Activated T-cell treated with anti-CD3 and anti-CD28 coated beads, Interleukin-2, amount 50 U/mL, for 72 hours (primary cell): ENCODE measurements around the gene FOXP1. TPM values are rescaled to one million over a fixed set of nuclear protein-coding genes. Genes with fewer than 3 reads are reported as not detected.

Experiments used
- ATAC-seq, 2 donors: fragments of 150-1000 bp; cut with Tn5 transposase; replicated peaks in 1 of 2; 2 replicates each; pipeline ENCODE4 v1.10.0; 2021; ENCODE audit warnings: moderate library complexity in 2 of 2, mild to moderate bottlenecking in 1 of 2
- DNase-seq, 2 donors: peaks; one replicate each; pipeline ENCODE4 v3.0.0; 2021 to 2022; ENCODE audit warnings: mixed read lengths in 1 of 2
- H3K27ac Mint-ChIP-seq: one replicate; pipeline ENCODE4 v1.8.0; 2022; ENCODE audit warnings: mild to moderate bottlenecking, moderate library complexity, mixed read lengths
- H3K27me3 Mint-ChIP-seq: one replicate; pipeline ENCODE4 v1.8.0; 2022; ENCODE audit warnings: low read depth, mixed read lengths
- H3K36me3 Mint-ChIP-seq, 2 donors: one replicate each; pipeline ENCODE4 v1.8.0; 2022; ENCODE audit warnings: mixed read lengths in 2 of 2, mild to moderate bottlenecking in 1 of 2; ENCODE audit not compliant: insufficient read depth in 2 of 2
- H3K4me1 Mint-ChIP-seq: one replicate; pipeline ENCODE4 v1.8.0; 2022; ENCODE audit warnings: low read depth, mixed read lengths
- H3K4me3 Mint-ChIP-seq, 2 donors: one replicate each; pipeline ENCODE4 v1.8.0; 2022; ENCODE audit warnings: mild to moderate bottlenecking in 2 of 2, mixed read lengths in 2 of 2, moderate library complexity in 2 of 2
- H3K9me3 Mint-ChIP-seq, 2 donors: one replicate each; pipeline ENCODE4 v1.8.0; 2022; ENCODE audit warnings: mixed read lengths in 2 of 2
- total RNA-seq, 2 donors: library from RNA; stranded (reverse); gene quantifications; one replicate each; pipeline ENCODE4 v1.2.3, GENCODE V29; 2022

Gene FOXP1
- total RNA-seq, 2 donors from 2014 or later: 124 to 156 TPM

DNA sequence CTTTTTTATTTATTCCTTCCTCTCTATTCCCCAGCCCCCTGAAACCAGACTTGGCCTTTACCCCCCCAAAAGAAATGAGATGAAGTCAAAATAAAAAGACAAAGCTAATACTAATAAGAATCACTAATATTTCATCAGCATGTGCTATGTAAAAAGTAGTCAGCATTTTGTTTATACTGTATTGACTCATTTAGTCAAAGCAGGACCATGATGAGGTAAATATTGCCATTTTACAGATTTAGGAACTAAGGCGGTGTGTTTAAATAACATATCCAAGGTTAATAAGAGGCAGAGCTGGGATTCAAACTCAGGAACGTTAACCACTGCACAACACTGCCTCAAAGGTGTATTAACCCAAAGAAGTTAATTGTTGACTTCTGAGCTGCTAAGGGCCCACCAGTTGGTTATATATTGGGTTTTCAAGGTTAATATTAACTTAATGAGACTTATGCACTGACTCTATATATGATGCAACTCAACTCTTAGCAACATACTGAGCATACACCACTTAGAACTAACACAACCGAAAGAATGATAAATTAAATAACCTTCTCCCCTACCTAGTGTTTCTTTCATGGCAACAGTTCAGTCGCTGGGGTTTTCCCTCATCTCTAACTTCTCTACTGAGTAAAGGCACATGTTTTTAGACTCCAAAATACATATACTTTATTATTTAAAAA is 34.7 kb downstream of the FOXP1 start:
- H3K27ac Mint-ChIP-seq: no peak overlapping the region
- H3K27me3 Mint-ChIP-seq: no peaks in the 10 kb centered on the region
- ATAC-seq: peak in 1 of 2 donors; percentile 44
- DNase-seq: no peak
- no peak overlapping the region for H3K4me3 Mint-ChIP-seq
- H3K36me3 Mint-ChIP-seq: no peaks in the 10 kb centered on the region
- H3K4me1 Mint-ChIP-seq: peaks cover 14% of the 10 kb centered on the region
- H3K9me3 Mint-ChIP-seq: no peaks in the 10 kb centered on the region

DNA sequence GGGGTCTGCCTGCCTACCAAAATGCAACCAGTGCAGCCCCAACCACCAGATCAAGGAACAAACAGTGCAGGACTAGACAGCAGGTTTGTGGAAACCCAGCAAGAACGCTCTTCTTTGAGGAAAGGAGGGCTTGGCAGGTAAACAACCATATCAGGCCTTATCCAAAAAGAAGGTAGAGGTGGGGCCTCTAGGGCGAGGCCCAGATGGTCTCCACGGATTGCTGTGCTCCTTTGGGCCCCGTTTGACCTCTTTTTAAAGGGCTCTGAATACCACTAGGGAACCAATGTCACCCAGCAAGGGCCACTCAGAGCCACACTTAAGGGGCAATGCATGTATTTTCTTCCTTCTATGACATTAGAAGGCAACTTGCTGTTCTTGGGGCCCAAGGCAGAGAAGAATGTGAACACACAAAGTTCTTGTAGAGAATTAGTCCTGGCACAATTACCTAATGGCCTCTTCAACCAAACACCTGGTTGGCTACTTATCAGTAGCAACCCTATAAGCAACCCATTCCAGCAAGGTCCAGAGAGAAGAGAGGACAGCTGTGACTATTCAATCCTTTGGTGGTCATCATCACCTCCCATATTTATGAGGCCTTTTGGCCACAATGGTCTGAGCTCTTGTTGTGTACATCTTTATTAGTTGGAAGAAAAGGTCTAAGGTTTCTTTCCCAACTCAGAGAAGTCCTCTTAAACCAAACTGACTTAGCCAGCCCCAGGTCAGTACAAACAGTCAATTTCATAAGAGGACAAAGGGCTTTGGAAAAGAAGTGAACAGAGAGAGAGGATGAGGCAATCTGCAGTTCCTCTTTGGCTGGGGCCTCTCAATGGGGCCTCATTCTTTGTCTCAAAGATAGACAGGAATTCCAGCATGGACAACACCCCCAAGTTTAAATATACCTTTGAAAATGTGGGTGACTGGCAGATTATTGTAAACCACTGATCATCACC is 36.0 kb downstream of the FOXP1 start:
- no peak for ATAC-seq
- no peaks in the 10 kb centered on the region for H3K27me3 Mint-ChIP-seq
- H3K4me3 Mint-ChIP-seq: no peak overlapping the region
- H3K4me1 Mint-ChIP-seq: peaks cover 27% of the 10 kb centered on the region
- no peak overlapping the region for H3K27ac Mint-ChIP-seq
- no peaks in the 10 kb centered on the region for H3K36me3 Mint-ChIP-seq
- H3K9me3 Mint-ChIP-seq: no peaks in the 10 kb centered on the region
- no peak for DNase-seq

DNA sequence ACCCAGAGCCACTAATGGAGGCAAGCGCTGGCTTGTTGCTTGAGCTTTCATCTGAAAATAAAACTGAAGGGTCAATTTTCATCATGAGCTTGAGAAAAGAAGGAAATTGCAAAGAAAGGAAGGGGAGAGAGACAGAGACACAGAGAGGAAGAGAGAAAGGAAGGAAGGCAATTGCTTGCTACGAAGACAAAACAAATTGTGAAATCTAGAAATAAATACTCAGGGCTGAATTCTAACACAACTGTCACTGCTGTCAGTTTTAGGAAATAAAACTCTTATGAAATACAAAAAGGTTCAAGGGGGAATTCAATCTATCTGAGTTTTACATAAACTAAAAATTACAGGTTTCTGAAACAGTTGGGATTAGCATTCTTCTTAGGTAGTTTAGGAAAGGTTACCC is 36.7 kb downstream of the FOXP1 start:
- Mint-ChIP-seq H3K4me1 (peaks cover 31% of the 10 kb centered on the region), H3K4me3 (no peak overlapping the region), H3K9me3 (no peaks in the 10 kb centered on the region), H3K36me3 (no peaks in the 10 kb centered on the region), H3K27ac (no peak overlapping the region), H3K27me3 (peaks cover 5% of the 10 kb centered on the region)
- ATAC-seq (no peak), DNase-seq (no peak)

DNA sequence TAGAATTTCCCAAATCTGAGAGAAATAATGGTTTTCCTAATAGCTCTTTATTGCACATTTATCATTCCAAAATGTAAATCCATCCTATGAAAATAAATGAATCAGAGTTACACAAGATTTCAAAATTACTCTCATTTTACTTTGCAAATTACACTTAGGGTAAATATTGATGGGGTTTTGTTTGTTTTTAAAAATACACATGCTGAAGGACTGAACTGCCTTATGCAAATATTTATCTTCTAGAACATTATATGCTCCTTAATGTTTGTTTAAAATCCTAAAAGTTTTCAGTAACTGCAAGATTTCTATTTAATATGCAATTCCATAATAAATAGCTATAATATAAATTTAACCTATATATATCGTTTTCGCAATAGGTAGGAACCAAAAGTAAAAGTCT is 38.2 kb downstream of the FOXP1 start:
- H3K27me3 Mint-ChIP-seq: peaks cover 14% of the 10 kb centered on the region
- H3K27ac Mint-ChIP-seq: no peak overlapping the region
- no peak for ATAC-seq
- H3K9me3 Mint-ChIP-seq: no peaks in the 10 kb centered on the region
- H3K4me1 Mint-ChIP-seq: peaks cover 37% of the 10 kb centered on the region
- no peaks in the 10 kb centered on the region for H3K36me3 Mint-ChIP-seq
- no peak for DNase-seq
- H3K4me3 Mint-ChIP-seq: no peak overlapping the region

DNA sequence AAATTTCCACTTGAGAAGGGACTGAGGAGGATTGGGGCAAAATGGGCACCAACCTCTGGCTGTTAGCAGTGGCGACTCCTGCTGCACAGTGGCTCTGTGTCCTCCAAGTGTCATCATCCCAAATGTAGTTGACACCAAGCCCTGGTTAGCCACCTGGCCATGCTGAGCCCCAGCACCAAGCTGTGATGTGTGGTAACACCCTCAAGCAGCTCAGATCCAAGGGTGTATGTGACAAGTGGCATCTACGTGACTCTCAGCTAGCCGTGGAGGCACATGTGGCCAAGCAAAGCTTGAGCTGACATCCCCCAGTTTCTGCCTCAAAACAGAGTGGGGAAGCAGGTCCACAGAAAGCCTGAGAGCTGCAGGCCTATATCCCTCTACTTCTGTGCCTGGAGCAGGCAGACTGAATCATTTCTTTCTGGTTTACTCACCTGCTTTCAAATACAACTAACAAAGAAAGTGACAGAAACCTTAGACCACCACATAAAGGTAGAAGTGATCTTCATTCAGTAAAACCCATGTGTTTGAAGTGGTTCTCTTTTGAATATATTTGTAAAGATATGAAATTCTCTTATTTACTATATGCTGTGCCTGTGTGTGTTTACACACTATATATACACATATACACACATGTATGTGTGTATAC is 40.0 kb downstream of the FOXP1 start:
- Mint-ChIP-seq H3K9me3 (no peaks in the 10 kb centered on the region), H3K36me3 (peaks cover 0 to 4% of the 10 kb centered on the region in 2 donors), H3K4me3 (no peak overlapping the region), H3K27ac (no peak overlapping the region), H3K27me3 (peaks cover 14% of the 10 kb centered on the region), H3K4me1 (peaks cover 37% of the 10 kb centered on the region)
- peak; percentile 17 to 60 for DNase-seq
- ATAC-seq: peak; percentile 95 to 97

DNA sequence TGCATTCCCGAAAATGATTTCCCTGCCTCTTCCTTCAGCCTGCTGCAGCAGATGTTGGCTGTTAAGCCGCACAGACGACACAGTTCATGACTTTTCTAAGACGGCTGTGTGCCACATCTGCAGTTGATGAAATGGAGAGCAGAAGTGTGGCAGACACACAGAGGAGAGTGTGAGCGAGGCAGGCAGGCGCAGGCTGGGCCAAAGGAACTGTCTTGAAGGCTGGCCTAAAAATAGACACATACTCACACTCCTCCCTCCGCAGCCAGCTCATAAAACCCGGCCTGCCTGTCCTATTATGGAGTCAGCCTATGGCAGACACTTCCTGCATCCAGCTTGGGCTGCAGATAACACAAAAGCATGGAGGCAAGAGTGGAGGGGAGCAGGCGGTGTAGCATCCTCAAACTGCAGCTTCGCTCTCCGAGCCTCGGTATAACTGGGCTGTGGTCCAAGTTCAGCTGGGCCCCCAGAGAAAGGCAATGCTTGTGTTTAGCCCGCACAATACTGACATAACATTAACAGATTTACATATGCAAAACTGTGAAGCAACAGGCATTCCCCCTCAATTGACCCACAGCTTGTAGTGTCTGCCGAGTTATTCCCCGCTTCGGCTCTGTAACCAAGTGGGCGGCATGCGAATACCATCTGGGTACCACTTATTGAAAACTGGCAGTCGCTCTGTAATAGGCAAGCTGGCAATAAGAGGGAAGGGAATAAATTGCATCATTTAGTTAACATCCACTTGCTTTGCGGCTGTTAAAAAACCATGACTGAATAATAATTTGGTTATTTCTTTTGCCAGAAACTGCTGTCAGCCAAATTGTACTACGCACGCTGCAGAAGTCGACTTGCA is 40.8 kb downstream of the FOXP1 start:
- DNase-seq: no peak

DNA sequence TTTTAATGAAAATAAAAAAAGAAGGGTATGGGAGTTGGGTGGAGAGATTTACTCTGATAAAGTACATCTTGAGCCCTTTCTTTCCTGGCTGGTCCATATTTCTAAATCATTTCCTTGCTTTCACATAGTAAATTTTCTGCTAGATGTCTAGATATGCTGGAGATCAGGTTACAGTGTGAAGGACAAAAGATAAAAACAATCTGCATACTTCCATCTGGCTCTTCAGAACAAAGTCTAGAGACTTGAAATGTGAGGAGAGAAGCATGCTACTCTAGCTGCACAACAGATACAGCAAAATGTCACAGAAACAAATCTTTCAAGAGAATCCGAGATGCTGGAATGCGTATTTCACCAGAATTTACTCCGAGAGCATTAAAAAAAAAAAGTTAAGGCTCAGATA is 42.2 kb downstream of the FOXP1 start:
- H3K27ac Mint-ChIP-seq: no peak overlapping the region
- H3K9me3 Mint-ChIP-seq: peaks cover 0 to 1% of the 10 kb centered on the region in 2 donors
- peaks cover 19% of the 10 kb centered on the region for H3K27me3 Mint-ChIP-seq
- H3K4me3 Mint-ChIP-seq: no peak overlapping the region
- ATAC-seq (no peak), DNase-seq (no peak)
- peaks cover 46% of the 10 kb centered on the region for H3K4me1 Mint-ChIP-seq
- H3K36me3 Mint-ChIP-seq: peaks cover 0 to 4% of the 10 kb centered on the region in 2 donors

More for the DNA sequence above, 40.8 kb downstream of the FOXP1 start:
- H3K4me1 Mint-ChIP-seq: peaks cover 37% of the 10 kb centered on the region
- ATAC-seq: no peak
- peaks cover 14% of the 10 kb centered on the region for H3K27me3 Mint-ChIP-seq
- peak overlapping the region in 1 of 2 donors; percentile 51 for H3K4me3 Mint-ChIP-seq
- no peak overlapping the region for H3K27ac Mint-ChIP-seq
- peaks cover 0 to 4% of the 10 kb centered on the region in 2 donors for H3K36me3 Mint-ChIP-seq
- H3K9me3 Mint-ChIP-seq: peaks cover 0 to 1% of the 10 kb centered on the region in 2 donors

DNA sequence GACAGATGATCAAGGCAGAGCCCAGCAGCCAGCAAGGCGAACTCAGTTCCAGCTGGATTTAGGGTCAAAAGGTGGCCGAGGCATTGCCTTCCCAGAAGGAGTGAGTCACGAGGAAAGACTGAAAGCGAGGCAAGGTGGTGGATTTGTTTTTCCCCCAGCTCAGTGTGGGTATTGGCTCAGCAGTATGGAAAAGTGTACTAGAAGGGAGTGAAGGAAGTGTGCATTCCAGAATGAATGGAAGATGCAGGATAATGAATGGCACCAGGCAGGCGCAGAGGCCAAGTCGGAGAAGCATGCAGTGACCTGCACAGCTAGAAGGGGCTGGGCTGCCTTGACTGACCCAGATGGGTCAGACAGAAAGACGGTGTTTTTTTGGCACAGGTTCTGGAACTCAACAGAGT is 46.3 kb downstream of the FOXP1 start:
- Mint-ChIP-seq H3K36me3 (peaks cover 0 to 6% of the 10 kb centered on the region in 2 donors), H3K4me3 (no peak overlapping the region), H3K4me1 (peaks cover 36% of the 10 kb centered on the region), H3K27me3 (peaks cover 25% of the 10 kb centered on the region), H3K27ac (no peak overlapping the region), H3K9me3 (peaks cover 0 to 1% of the 10 kb centered on the region in 2 donors)
- DNase-seq: no peak
- no peak for ATAC-seq

DNA sequence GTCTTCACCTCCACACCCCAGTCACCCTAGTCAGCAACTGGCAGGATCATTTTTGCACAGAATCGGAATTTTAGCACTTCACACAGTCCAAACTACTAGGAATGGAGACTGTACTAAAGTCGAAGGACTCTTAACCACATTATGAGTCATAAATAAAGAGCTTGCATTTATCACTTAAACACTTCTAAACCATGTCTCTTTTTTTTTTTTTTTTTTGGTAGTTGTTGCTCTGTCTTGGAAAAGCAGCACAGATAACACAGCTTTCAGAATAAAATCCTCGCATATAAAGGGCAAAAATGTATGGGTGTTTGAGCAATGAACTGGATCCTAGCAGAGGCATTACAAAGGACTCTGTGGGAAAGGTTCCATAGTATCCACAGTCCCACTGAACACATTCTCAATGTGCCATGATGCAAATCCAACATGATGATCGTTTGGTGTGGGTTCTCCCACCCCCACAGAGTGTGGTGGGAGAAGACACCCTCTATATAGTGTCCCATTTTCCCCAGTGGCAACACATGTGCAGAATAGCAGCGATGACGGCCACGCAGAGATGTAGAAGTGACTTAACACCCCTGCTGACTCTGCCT is 47.1 kb downstream of the FOXP1 start:
- H3K9me3 Mint-ChIP-seq: peaks cover 0 to 1% of the 10 kb centered on the region in 2 donors
- H3K4me3 Mint-ChIP-seq: no peak overlapping the region
- DNase-seq (no peak), ATAC-seq (peak in 1 of 2 donors; percentile 25)
- H3K27me3 Mint-ChIP-seq: peaks cover 18% of the 10 kb centered on the region
- peaks cover 32% of the 10 kb centered on the region for H3K4me1 Mint-ChIP-seq
- peaks cover 0 to 6% of the 10 kb centered on the region in 2 donors for H3K36me3 Mint-ChIP-seq
- no peak overlapping the region for H3K27ac Mint-ChIP-seq

DNA sequence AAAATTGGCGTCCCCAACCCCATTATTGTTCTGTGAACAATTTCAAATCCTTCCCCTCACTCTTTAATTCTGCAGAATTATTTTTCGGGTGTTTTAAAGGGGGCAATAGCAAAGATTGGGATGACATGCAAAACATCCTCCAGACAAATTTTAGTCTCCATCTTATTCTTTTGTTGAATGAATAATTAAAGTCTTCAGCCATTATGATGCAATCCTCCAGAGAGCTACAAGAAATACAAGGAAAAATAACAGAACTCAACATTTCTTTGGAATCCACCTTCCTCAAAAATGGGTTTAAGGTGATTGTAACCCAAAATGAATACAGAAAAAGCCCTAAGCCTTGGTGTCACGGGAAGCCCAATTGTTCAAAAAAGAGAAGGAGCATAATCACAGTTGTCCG is 49.9 kb downstream of the FOXP1 start:
- ATAC-seq (no peak), DNase-seq (no peak)
- no peak overlapping the region for H3K4me3 Mint-ChIP-seq
- H3K9me3 Mint-ChIP-seq: peaks cover 0 to 1% of the 10 kb centered on the region in 2 donors
- peaks cover 44% of the 10 kb centered on the region for H3K4me1 Mint-ChIP-seq
- H3K27me3 Mint-ChIP-seq: peaks cover 13% of the 10 kb centered on the region
- H3K27ac Mint-ChIP-seq: no peak overlapping the region
- peaks cover 0 to 2% of the 10 kb centered on the region in 2 donors for H3K36me3 Mint-ChIP-seq

DNA sequence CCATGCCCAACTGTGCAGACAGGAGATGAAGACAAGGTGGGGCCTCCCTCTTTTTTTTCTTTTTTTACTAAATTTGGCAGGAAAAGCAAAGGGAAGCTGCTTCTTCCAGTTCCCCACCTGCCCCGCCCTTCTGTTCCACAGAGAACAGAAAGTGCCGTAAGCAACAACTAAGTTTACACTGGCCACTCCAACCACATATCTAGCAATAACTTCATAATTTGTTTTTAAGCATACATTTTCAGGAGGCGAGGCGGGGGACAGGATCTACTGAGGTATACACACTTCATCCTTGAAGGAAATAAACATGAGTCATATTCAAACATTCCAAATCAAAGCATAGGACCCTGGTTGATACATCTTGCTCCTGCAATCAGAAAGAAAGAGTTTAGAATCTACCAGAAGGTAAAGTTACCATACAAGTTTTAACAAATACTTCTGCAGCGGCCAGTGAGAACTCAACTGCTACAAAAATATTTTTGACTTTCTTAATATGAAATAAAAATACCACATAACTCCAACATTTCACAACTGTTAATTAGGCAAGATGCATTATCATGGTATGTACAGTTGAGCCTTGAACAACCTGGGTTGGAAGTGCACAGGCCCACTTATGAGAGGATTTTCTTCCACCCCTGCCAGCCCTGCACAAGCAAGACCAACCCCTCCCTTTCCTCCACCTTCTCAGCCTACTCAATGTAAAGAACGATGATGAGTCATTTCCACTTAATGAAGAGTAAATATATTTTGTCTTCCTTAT is 50.7 kb downstream of the FOXP1 start:
- H3K4me3 Mint-ChIP-seq: no peak overlapping the region
- peaks cover 13% of the 10 kb centered on the region for H3K27me3 Mint-ChIP-seq
- ATAC-seq: no peak
- peaks cover 0 to 4% of the 10 kb centered on the region in 2 donors for H3K36me3 Mint-ChIP-seq
- H3K4me1 Mint-ChIP-seq: peaks cover 47% of the 10 kb centered on the region
- no peak overlapping the region for H3K27ac Mint-ChIP-seq
- no peaks in the 10 kb centered on the region for H3K9me3 Mint-ChIP-seq
- no peak for DNase-seq
